PC-3 (cell line): Measurements from ENCODE around the gene RFC2. TPM values are rescaled to one million over a fixed set of nuclear protein-coding genes. Genes with fewer than 3 reads are reported as not detected.
A peak's percentile ranks its signal among the peaks of the same experiment; 100 is the strongest.

Experiments used
- ATAC-seq: fragments of 200-7000 bp; cut with Tn5 transposase; 2 replicates; pipeline ENCODE4 v1.9.1; 2020; ENCODE audit warnings: mild to moderate bottlenecking, moderate library complexity
- BruUV-seq: library from RNA; stranded (reverse); fragments of 400-500 nt; replicated peaks from 2 replicates; lab custom pipeline; 2021; lab: Mats Ljungman, UMichigan
- CTCF ChIA-PET: fragments of 300-600 bp; sonication (Branson Sonifier 250); formaldehyde crosslinking; loops from one replicate; lab custom pipeline; 2022; ENCODE audit warnings: antibody characterized with exemption; lab: Charles Lee
- POLR2A ChIA-PET: fragments of 300-600 bp; sonication (Branson Sonifier 250); formaldehyde crosslinking; loops from one replicate; lab custom pipeline; 2022; ENCODE audit warnings: antibody characterized with exemption; ENCODE audit not compliant: unreplicated experiment; lab: Charles Lee
- DNase-seq: peaks from one replicate; pipeline ENCODE4 v3.0.0-alpha.2; 2015
- H2AFZ ChIP-seq: fragments of 300-600 bp; sonication (generic); 2 replicates; pipeline ENCODE4 v1.6.0; 2016; ENCODE audit warnings: antibody characterized with exemption, low read length
- H3F3A ChIP-seq: fragments of 300-600 bp; sonication (generic); one replicate; pipeline ENCODE4 v1.6.0; 2017; ENCODE audit warnings: antibody characterized with exemption, low read length, control low read depth, mild to moderate bottlenecking; ENCODE audit not compliant: unreplicated experiment
- H3K27ac ChIP-seq: fragments of 300-600 bp; sonication (generic); 2 replicates; pipeline ENCODE4 v1.5.1; 2016; ENCODE audit warnings: mild to moderate bottlenecking, low read length
- H3K27me3 ChIP-seq: fragments of 300-600 bp; sonication (generic); 2 replicates; pipeline ENCODE4 v1.6.1; 2016; ENCODE audit warnings: low read length, mixed read lengths
- H3K36me3 ChIP-seq: fragments of 300-600 bp; sonication (generic); 2 replicates; pipeline ENCODE4 v1.6.1; 2016; ENCODE audit warnings: low read depth, mixed run types, low read length, mixed read lengths
- H3K4me1 ChIP-seq: fragments of 300-600 bp; sonication (generic); 2 replicates; pipeline ENCODE4 v1.5.1; 2016; ENCODE audit warnings: low read length; ENCODE audit not compliant: insufficient read depth
- H3K4me2 ChIP-seq: fragments of 300-600 bp; sonication (generic); 2 replicates; pipeline ENCODE4 v1.6.0; 2016; ENCODE audit warnings: low read length
- H3K4me3 ChIP-seq: fragments of 300-600 bp; sonication (generic); 2 replicates; pipeline ENCODE4 v1.5.1; 2016; ENCODE audit warnings: mild to moderate bottlenecking, low read length, mixed read lengths
- H3K79me2 ChIP-seq: fragments of 300-600 bp; sonication (generic); 2 replicates; pipeline ENCODE4 v1.6.1; 2017; ENCODE audit warnings: low read length, mixed read lengths
- H3K9ac ChIP-seq: fragments of 300-600 bp; sonication (generic); 2 replicates; pipeline ENCODE4 v1.6.0; 2016; ENCODE audit warnings: mild to moderate bottlenecking, low read length
- H3K9me2 ChIP-seq: fragments of 300-600 bp; sonication (generic); replicated peaks from 2 replicates; pipeline ENCODE4 v1.6.1; 2016; ENCODE audit warnings: mixed run types, low read length, mixed read lengths
- H3K9me3 ChIP-seq: fragments of 300-600 bp; sonication (generic); 2 replicates; pipeline ENCODE4 v1.6.1; 2016; ENCODE audit warnings: low read length, mixed read lengths
- H4K20me1 ChIP-seq: fragments of 300-600 bp; sonication (generic); 2 replicates; pipeline ENCODE4 v1.6.1; 2016; ENCODE audit warnings: low read length, mixed read lengths
- EZH2 ChIP-seq: fragments of 300-600 bp; sonication (generic); IDR thresholded peaks from one replicate; pipeline ENCODE4 v1.6.1; 2017; ENCODE audit warnings: antibody characterized with exemption, mild to moderate bottlenecking, low read length; ENCODE audit not compliant: unreplicated experiment
- EZH2phosphoT487 ChIP-seq: fragments of 300-600 bp; sonication (generic); IDR thresholded peaks from 2 replicates; pipeline ENCODE4 v1.6.1; 2018; ENCODE audit warnings: mild to moderate bottlenecking, antibody characterized with exemption, low read length, borderline replicate concordance
- intact Hi-C: fragments of 100-400 bp; cut with micrococcal nuclease; formaldehyde crosslinking; loops from 2 replicates; pipeline ENCODE4 v1.9.0; 2023
- total RNA-seq: library from RNA; depleted of rRNA; stranded (reverse); fragments of >200 nt; gene quantifications from 2 replicates; pipeline ENCODE4 v1.2.3, GENCODE V29; 2014
- TF ChIP-seq, protein P1 (sequence below): fragments of 300-600 bp; sonication (generic); conservative IDR thresholded peaks from 2 replicates; pipeline ENCODE4 v1.5.1; 2017; ENCODE audit warnings: antibody characterized with exemption, low read depth, mild to moderate bottlenecking, low read length

The RFC2 gene
- total RNA-seq, 1 experiment from 2014 or later: 60.4 TPM

GRCh38 chr7:74290981-74291441 lies 36.8 kb upstream of the RFC2 start:
- BruUV-seq: no TSS peak

DNA sequence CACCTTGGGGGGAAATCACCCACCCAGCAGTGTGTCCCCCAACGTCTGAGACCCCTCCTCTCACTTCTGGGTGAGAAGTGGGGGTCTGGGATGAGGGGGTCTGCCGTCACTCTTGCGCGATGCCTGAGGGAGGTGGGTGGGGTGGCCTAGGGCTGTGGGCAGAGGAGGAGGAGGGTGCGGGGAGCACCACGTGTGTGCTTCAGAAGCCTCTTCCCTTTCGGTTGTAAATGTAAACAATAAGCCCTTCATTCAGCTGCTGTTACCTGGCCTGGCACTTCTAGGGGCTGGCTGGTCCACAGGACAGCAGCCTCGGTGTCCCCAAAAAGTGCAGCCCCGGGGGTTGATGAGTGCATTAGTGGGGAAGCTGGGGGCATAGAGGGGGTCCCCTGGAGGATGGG lies 36.4 kb upstream of the RFC2 start:
- peaks cover 57% of the 10 kb centered on the region for H3K79me2 ChIP-seq
- H3K9ac ChIP-seq: peak overlapping the region; percentile 85
- TF ChIP-seq EZH2phosphoT487 (no peak), EZH2 (no peak)
- TF ChIP-seq, protein P1, sequence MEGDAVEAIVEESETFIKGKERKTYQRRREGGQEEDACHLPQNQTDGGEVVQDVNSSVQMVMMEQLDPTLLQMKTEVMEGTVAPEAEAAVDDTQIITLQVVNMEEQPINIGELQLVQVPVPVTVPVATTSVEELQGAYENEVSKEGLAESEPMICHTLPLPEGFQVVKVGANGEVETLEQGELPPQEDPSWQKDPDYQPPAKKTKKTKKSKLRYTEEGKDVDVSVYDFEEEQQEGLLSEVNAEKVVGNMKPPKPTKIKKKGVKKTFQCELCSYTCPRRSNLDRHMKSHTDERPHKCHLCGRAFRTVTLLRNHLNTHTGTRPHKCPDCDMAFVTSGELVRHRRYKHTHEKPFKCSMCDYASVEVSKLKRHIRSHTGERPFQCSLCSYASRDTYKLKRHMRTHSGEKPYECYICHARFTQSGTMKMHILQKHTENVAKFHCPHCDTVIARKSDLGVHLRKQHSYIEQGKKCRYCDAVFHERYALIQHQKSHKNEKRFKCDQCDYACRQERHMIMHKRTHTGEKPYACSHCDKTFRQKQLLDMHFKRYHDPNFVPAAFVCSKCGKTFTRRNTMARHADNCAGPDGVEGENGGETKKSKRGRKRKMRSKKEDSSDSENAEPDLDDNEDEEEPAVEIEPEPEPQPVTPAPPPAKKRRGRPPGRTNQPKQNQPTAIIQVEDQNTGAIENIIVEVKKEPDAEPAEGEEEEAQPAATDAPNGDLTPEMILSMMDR: no peak
- H3K36me3 ChIP-seq: no peaks in the 10 kb centered on the region
- no peaks in the 10 kb centered on the region for H3K9me3 ChIP-seq
- no TSS peak for BruUV-seq
- peaks cover 19% of the 10 kb centered on the region for H3K4me1 ChIP-seq
- peak; percentile 11; the same call in 1 of the 2 replicates for ATAC-seq
- H3K4me3 ChIP-seq: peak overlapping the region; percentile 98
- H3K9me2 ChIP-seq: no peaks in the 10 kb centered on the region
- no peak for DNase-seq
- peak overlapping the region; percentile 43; the same call in 1 of the 2 replicates for H2AFZ ChIP-seq
- H3K27me3 ChIP-seq: no peaks in the 10 kb centered on the region
- peak overlapping the region; percentile 94 for H3K4me2 ChIP-seq
- H3K27ac ChIP-seq: no peak overlapping the region; the same call in 1 of the 2 replicates
- peaks cover 18% of the 10 kb centered on the region; the same call in 1 of the 2 replicates for H4K20me1 ChIP-seq
- intact Hi-C loops: loop anchor here (5.0 kb wide), 1 partner anchor 102 kb away; no protein-coding TSS in a partner anchor
- POLR2A ChIA-PET: no interaction called here
- no peaks in the 10 kb centered on the region for H3F3A ChIP-seq
- CTCF ChIA-PET: no interaction called here

More at GRCh38 chr7:74290981-74291441, 36.8 kb upstream of the RFC2 start:
- Histone ChIP-seq H3K4me2 (peak overlapping the region; percentile 94), H3K9me2 (no peaks in the 10 kb centered on the region), H3K36me3 (no peaks in the 10 kb centered on the region), H2AFZ (no peak overlapping the region), H3K4me1 (peaks cover 19% of the 10 kb centered on the region), H3K9ac (peak overlapping the region; percentile 85), H3K4me3 (peak overlapping the region; percentile 98), H3K27me3 (no peaks in the 10 kb centered on the region), H3K9me3 (no peaks in the 10 kb centered on the region), H3F3A (no peaks in the 10 kb centered on the region), H3K27ac (no peak overlapping the region), H3K79me2 (peaks cover 61% of the 10 kb centered on the region), H4K20me1 (peaks cover 18% of the 10 kb centered on the region; the same call in 1 of the 2 replicates)
- intact Hi-C loops: loop anchor here (5.0 kb wide), 1 partner anchor 101 kb away; no protein-coding TSS in a partner anchor
- ChIA-PET CTCF (no interaction called here), POLR2A (no interaction called here)
- TF ChIP-seq, protein P1: no peak
- TF ChIP-seq EZH2phosphoT487 (no peak), EZH2 (no peak)
- no peak for DNase-seq
- ATAC-seq: no peak
